Subcutaneous abdominal adipose tissue (tissue), 5 donors: ENCODE results near the gene CHPF.

ENCODE experiments used
- H3K27ac ChIP-seq: one replicate; pipeline ENCODE4 v1.7.0; 2013; ENCODE audit warnings: low read depth, mild to moderate bottlenecking, inconsistent platforms, low read length, moderate library complexity
- H3K27me3 ChIP-seq, 5 donors: one replicate each; pipeline ENCODE4 v1.7.0; 2013; ENCODE audit warnings: low read length in 5 of 5, inconsistent platforms in 1 of 5; ENCODE audit not compliant: control insufficient read depth in 5 of 5, insufficient read depth in 4 of 5
- H3K36me3 ChIP-seq, 5 donors: one replicate each; pipeline ENCODE4 v1.7.0; 2013; ENCODE audit warnings: low read length in 5 of 5; ENCODE audit not compliant: control insufficient read depth in 5 of 5, insufficient read depth in 5 of 5
- H3K4me1 ChIP-seq, 5 donors: one replicate each; pipeline ENCODE4 v1.7.0; 2013; ENCODE audit warnings: low read length in 5 of 5, mild to moderate bottlenecking in 3 of 5, moderate library complexity in 1 of 5; ENCODE audit not compliant: control insufficient read depth in 5 of 5, insufficient read depth in 5 of 5
- H3K4me3 ChIP-seq, 5 donors: one replicate each; pipeline ENCODE4 v1.7.0; 2013; ENCODE audit warnings: low read length in 5 of 5, low read depth in 1 of 5
- H3K9ac ChIP-seq, 5 donors: one replicate each; pipeline ENCODE4 v1.7.0; 2013; ENCODE audit warnings: low read length in 5 of 5, mild to moderate bottlenecking in 4 of 5, moderate library complexity in 3 of 5
- H3K9me3 ChIP-seq, 5 donors: one replicate each; pipeline ENCODE4 v1.7.0; 2013; ENCODE audit warnings: low read length in 5 of 5; ENCODE audit not compliant: control insufficient read depth in 5 of 5
- donor health status: healthy.
- donor health status: healthy.
- donor health status: healthy.
- donor health status: healthy.
- donor health status: healthy.

The CHPF gene

DNA sequence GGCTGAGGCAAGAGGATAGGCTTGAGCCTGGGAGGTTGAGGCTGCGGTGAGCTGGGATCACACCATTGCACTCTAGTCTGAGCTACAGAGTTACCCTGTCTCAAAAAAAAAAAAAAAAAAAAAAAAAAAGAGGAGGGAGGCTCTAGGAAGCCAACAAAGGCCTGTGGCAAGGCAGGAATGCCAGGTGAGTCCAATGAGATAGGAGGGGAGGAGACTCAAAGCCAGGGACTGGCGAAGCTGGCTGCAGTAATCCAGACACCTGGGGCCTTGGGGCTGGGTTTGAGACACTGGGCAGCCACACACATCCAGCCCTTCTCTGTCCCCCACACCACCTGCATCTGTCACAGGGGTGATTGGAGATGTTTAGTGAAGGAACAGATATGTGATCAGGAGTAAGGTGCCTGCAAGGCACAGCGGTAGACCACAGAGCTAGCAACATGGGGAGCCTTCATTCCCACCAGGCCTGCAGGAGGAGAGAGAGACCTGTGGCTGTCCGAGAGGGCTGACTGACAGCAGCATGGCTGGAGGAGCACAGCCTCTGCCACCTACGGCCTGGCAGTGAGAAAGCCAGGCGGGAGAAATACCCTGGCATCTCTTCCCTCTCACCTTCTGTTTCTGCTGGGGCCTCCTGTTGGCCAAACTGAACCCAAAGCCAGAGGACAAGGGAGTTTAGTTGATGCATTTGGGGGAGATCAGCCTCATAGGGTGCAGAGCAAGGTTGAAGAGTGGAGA, 9.5 kb downstream of the CHPF start:
- peaks cover 4 to 59% (median 56%) of the 10 kb centered on the region in 5 donors for H3K27me3 ChIP-seq
- no peak overlapping the region for H3K4me3 ChIP-seq
- no peak overlapping the region for H3K27ac ChIP-seq
- no peaks in the 10 kb centered on the region for H3K9me3 ChIP-seq
- H3K4me1 ChIP-seq = peaks cover 0 to 4% (median 3%) of the 10 kb centered on the region in 5 donors
- H3K9ac ChIP-seq = no peak overlapping the region
- peaks cover 0 to 2% (median 0%) of the 10 kb centered on the region in 5 donors for H3K36me3 ChIP-seq

DNA sequence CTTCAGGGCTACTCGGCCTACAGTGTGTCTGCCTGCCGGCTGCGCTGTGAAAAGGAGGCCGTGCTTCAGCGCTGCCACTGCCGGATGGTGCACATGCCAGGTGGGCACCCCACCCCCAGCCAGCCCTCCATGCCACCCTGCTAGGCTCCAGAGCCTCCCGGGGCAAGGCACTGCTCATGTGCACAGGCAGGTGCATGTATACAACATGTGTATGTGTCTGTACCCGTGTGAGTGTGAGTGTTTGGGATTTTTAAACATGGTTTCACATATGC, 11.3 kb downstream of the CHPF start:
- no peak overlapping the region for H3K4me3 ChIP-seq
- no peaks in the 10 kb centered on the region for H3K9me3 ChIP-seq
- no peaks in the 10 kb centered on the region for H3K36me3 ChIP-seq
- no peak overlapping the region for H3K27ac ChIP-seq
- no peak overlapping the region for H3K9ac ChIP-seq
- peaks cover 0 to 4% (median 3%) of the 10 kb centered on the region in 5 donors for H3K4me1 ChIP-seq
- peaks cover 6 to 63% (median 56%) of the 10 kb centered on the region in 5 donors for H3K27me3 ChIP-seq

DNA sequence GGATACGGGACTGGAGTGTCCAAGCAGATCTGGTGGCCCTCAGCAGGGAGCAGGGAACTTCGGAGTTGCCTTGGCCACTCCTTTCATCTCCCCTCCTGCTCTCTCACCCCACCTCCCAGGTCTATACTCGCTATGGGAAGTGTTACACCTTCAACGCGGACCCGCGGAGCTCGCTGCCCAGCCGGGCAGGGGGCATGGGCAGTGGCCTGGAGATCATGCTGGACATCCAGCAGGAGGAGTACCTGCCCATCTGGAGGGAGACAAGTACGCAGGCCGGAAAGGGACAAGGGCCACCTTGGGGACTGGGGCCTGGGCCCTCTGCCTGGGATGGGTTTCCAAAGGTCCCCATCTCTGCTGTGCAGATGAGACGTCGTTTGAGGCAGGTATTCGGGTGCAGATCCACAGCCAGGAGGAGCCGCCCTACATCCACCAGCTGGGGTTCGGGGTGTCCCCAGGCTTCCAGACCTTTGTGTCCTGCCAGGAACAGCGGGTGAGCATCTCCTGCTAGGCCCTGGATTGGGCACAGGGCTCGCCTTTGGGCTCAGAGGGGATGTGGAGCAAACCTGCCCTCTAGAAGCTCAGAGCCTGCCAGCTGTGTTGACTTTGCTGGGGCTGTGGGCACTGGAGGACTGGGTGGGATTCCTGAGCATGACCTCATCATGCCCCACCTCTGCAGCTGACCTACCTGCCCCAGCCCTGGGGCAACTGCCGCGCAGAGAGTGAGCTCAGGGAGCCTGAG, 11.8 kb downstream of the CHPF start:
- peaks cover 0 to 4% (median 3%) of the 10 kb centered on the region in 5 donors for H3K4me1 ChIP-seq
- H3K9ac ChIP-seq = no peak overlapping the region
- peaks cover 6 to 64% (median 56%) of the 10 kb centered on the region in 5 donors for H3K27me3 ChIP-seq
- H3K9me3 ChIP-seq = no peaks in the 10 kb centered on the region
- no peaks in the 10 kb centered on the region for H3K36me3 ChIP-seq
- no peak overlapping the region for H3K27ac ChIP-seq
- H3K4me3 ChIP-seq = no peak overlapping the region

DNA sequence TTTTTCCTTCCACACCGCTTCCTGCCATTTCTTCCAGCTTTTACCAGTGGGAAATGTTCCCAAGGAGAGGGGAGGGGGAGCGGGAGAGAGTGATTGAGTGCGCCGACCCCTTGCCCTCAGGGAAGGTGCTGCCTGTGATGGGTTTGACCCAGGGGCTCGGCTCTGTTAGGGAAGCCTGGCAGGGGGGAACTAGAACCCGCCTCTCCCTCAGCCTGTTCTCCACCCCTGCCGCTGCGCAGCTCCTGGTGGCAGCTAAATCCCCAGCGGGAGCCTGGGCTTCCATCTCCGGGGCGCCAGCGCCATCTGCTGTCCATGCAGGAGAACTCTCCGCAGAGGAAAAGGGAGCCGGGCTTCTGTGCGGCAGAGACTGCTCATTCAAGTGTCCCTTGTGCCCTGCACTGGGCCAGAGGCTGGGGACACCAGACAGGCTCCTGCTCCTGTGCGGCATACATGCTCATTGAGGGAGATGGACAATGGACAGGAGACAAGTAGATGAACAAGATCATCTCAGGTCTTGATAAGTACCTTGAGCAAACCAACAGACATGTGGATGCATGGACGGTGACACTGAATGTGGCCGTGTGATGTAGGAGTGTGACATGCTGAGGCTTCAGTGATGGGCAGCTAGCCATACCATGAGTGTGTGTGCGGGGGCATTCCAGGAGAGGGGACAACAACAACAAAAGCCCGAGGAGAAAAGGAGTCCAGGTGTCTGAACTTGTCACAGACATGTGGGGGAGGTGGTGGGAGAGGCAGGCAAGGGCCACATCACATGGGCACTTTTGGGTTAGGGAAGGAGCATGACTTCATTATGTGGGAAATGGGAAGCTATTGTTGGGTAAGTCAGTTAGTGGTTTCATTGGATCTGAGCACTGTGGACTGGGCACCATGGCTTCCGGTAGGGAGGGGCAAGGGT, 13.3 kb downstream of the CHPF start:
- H3K4me3 ChIP-seq = peak overlapping the region in 1 of 5 donors; percentile 14
- peaks cover 0 to 4% (median 3%) of the 10 kb centered on the region in 5 donors for H3K4me1 ChIP-seq
- no peaks in the 10 kb centered on the region for H3K9me3 ChIP-seq
- H3K9ac ChIP-seq = peak overlapping the region in 1 of 5 donors; percentile 51
- H3K27ac ChIP-seq = no peak overlapping the region
- H3K27me3 ChIP-seq = peaks cover 18 to 68% (median 62%) of the 10 kb centered on the region in 5 donors
- no peaks in the 10 kb centered on the region for H3K36me3 ChIP-seq

DNA sequence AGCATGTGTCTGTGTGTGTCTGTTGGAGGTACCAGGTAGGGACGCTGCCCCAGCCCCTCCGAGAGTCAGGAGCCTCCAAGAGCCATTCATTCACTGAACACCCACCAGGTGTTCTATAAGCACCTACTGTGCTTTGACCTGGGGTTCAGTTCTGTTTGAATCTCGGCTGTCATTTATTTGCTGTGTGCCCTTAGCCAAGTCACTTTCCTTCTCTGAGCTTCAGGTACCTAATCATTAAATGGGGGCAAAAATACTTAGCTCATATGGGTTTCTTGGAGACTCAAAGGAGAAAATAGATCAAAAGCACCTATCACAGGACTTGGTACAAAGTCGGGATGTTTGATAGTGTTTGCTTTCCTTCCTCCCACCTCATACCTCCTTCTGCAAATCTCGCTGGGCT, 16.1 kb downstream of the CHPF start:
- Histone ChIP-seq H3K4me3 (no peak overlapping the region), H3K27ac (no peak overlapping the region), H3K36me3 (no peaks in the 10 kb centered on the region), H3K9me3 (no peaks in the 10 kb centered on the region), H3K4me1 (peaks cover 0 to 7% (median 3%) of the 10 kb centered on the region in 5 donors), H3K9ac (no peak overlapping the region), H3K27me3 (peaks cover 41 to 77% (median 75%) of the 10 kb centered on the region in 5 donors)

DNA sequence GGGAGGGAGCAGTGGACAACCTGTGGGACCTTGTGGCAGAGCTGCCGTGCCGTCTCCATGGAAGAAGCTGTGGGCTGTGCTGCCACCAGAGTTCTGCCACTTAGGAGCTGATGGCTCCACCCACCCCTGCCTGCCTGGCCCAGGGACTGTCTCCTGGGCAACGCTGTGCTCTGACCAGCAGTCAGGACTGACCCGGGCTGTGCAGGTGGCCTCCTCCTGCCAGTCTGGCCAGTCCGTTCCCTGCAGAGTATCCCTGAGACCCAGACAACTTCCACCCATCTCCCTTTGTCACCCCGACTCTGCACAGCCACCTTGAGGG, 16.6 kb downstream of the CHPF start:
- no peak overlapping the region for H3K27ac ChIP-seq
- peaks cover 0 to 7% (median 3%) of the 10 kb centered on the region in 5 donors for H3K4me1 ChIP-seq
- no peaks in the 10 kb centered on the region for H3K36me3 ChIP-seq
- H3K27me3 ChIP-seq = peaks cover 41 to 78% (median 72%) of the 10 kb centered on the region in 5 donors
- H3K4me3 ChIP-seq = no peak overlapping the region
- no peaks in the 10 kb centered on the region for H3K9me3 ChIP-seq
- H3K9ac ChIP-seq = no peak overlapping the region

- Histone ChIP-seq H3K4me1 (peaks cover 0 to 7% (median 3%) of the 10 kb centered on the region in 5 donors), H3K27me3 (peaks cover 43 to 77% (median 73%) of the 10 kb centered on the region in 5 donors), H3K36me3 (no peaks in the 10 kb centered on the region), H3K4me3 (no peak overlapping the region), H3K9ac (no peak overlapping the region), H3K27ac (no peak overlapping the region), H3K9me3 (no peaks in the 10 kb centered on the region)
Measured at GRCh38 chr2:219526320-219527075, 17.1 kb downstream of the CHPF start.

GRCh38 chr2:219525533-219526232, 17.9 kb downstream of the CHPF start:
- Histone ChIP-seq H3K27ac (no peak overlapping the region), H3K4me1 (peaks cover 0 to 9% (median 6%) of the 10 kb centered on the region in 5 donors), H3K9ac (no peak overlapping the region), H3K27me3 (peaks cover 48 to 82% (median 77%) of the 10 kb centered on the region in 5 donors), H3K4me3 (no peak overlapping the region), H3K36me3 (no peaks in the 10 kb centered on the region), H3K9me3 (no peaks in the 10 kb centered on the region)

GRCh38 chr2:219524817-219525216, 18.8 kb downstream of the CHPF start:
- H3K36me3 ChIP-seq = no peaks in the 10 kb centered on the region
- H3K4me1 ChIP-seq = peaks cover 0 to 7% (median 3%) of the 10 kb centered on the region in 5 donors
- no peak overlapping the region for H3K4me3 ChIP-seq
- no peak overlapping the region for H3K27ac ChIP-seq
- peaks cover 54 to 84% (median 77%) of the 10 kb centered on the region in 5 donors for H3K27me3 ChIP-seq
- H3K9ac ChIP-seq = no peak overlapping the region
- H3K9me3 ChIP-seq = no peaks in the 10 kb centered on the region
